ENCODE results near the gene PLPPR5. TPM values are rescaled to one million over a fixed set of nuclear protein-coding genes. Genes with fewer than 3 reads are reported as not detected.

PLPPR5 gene
- total and polyA plus RNA-seq, 2 of the 8 experiments (the other 6 are each of a cell fraction or from before 2014, with no cell fraction given): 1.9 to 5.6 TPM

GRCh38 chr1:98854137-98854536 is 150.5 kb downstream of the PLPPR5 start:
- no peak overlapping the region for H3K27ac ChIP-seq (ENCODE audit: low read depth, low read length)
- ChIA-PET POLR2A (ENCODE audit: partially characterized antibody) (no interaction called here), CTCF (ENCODE audit: partially characterized antibody) (no interaction called here)
- no peaks in the 10 kb centered on the region for H3K79me2 ChIP-seq (ENCODE audit: control insufficient read depth in 1 of 2, insufficient read depth in 2 of 2, low read length in 2 of 2)
- no peak overlapping the region for H2BK12ac ChIP-seq (ENCODE audit: low read depth, low read length)
- no peak overlapping the region for H2BK20ac ChIP-seq (ENCODE audit: low read length)
- H3K23ac ChIP-seq (ENCODE audit: insufficient read length): no peak overlapping the region
- H3K9ac ChIP-seq (replicated peaks in 1 of 4; ENCODE audit: extremely low read depth in 1 of 4, low read depth in 3 of 4, low read length in 3 of 4): no peak overlapping the region
- H4K5ac ChIP-seq (ENCODE audit: insufficient read length, low read depth, low read length): no peak overlapping the region
- no peak overlapping the region for H3K56ac ChIP-seq (replicated peaks; ENCODE audit: insufficient read length, low read depth, low read length)
- no peak overlapping the region for H3K18ac ChIP-seq (ENCODE audit: extremely low read depth, low read length)
- no peaks in the 10 kb centered on the region for H3K23me2 ChIP-seq (ENCODE audit: low read depth, low read length)
- no peak for FAIRE-seq
- no peak overlapping the region for H3K4me2 ChIP-seq (ENCODE audit: insufficient read depth in 1 of 2, low read depth in 2 of 2, low read length in 2 of 2)
- H2AFZ ChIP-seq (ENCODE audit: low read length): no peak overlapping the region; the same call in 1 of the 2 replicates
- H3K36me3 ChIP-seq (ENCODE audit: control insufficient read depth in 2 of 4, insufficient read depth in 4 of 4, low read length in 3 of 4): no peaks in the 10 kb centered on the region
- H3K9me3 ChIP-seq (ENCODE audit: insufficient read depth in 2 of 2, low read depth in 1 of 2, low read length in 1 of 2): no peaks in the 10 kb centered on the region
- no peaks in the 10 kb centered on the region for H4K20me1 ChIP-seq (replicated peaks in 1 of 2; ENCODE audit: control insufficient read depth in 1 of 2, insufficient read depth in 2 of 2, low read length in 2 of 2)
- no peak overlapping the region for H3K4ac ChIP-seq (replicated peaks; ENCODE audit: insufficient read length, low read depth, low read length)
- TF ChIP-seq, protein P1, sequence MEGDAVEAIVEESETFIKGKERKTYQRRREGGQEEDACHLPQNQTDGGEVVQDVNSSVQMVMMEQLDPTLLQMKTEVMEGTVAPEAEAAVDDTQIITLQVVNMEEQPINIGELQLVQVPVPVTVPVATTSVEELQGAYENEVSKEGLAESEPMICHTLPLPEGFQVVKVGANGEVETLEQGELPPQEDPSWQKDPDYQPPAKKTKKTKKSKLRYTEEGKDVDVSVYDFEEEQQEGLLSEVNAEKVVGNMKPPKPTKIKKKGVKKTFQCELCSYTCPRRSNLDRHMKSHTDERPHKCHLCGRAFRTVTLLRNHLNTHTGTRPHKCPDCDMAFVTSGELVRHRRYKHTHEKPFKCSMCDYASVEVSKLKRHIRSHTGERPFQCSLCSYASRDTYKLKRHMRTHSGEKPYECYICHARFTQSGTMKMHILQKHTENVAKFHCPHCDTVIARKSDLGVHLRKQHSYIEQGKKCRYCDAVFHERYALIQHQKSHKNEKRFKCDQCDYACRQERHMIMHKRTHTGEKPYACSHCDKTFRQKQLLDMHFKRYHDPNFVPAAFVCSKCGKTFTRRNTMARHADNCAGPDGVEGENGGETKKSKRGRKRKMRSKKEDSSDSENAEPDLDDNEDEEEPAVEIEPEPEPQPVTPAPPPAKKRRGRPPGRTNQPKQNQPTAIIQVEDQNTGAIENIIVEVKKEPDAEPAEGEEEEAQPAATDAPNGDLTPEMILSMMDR (IDR thresholded peaks at IDR 0.05; ENCODE audit: control extremely low read depth in 1 of 3, insufficient read depth in 1 of 3, low read depth in 1 of 3, low read length in 3 of 3): no peak
- H3K27me3 ChIP-seq (replicated peaks in 1 of 4; ENCODE audit: control insufficient read depth in 3 of 4, extremely low read depth in 1 of 4, insufficient read depth in 3 of 4, low read length in 3 of 4): no peaks in the 10 kb centered on the region
- DNase-seq (ENCODE audit: low read depth in 1 of 2, low spot score in 2 of 2): no peak
- WGBS, 2 experiments (ENCODE audit: extremely low coverage in 1 of 2, insufficient coverage in 1 of 2, insufficient read length in 1 of 2, insufficient replicate concordance in 2 of 2, low coverage in 1 of 2, low lambda C conversion rate in 2 of 2, missing lambda C conversion rate in 1 of 2): 91% methylated on average over 4 of the region's 4 CpGs; no CpG with 5 or more reads in 1 of the 2 experiments
- no peaks in the 10 kb centered on the region; a peak in 1 of 7 replicates for H3K4me1 ChIP-seq (replicated peaks in 1 of 4; ENCODE audit: control insufficient read depth in 3 of 4, insufficient read depth in 4 of 4, low read length in 3 of 4)
- H2BK120ac ChIP-seq (replicated peaks; ENCODE audit: low read depth, low read length): no peak overlapping the region
- no peak overlapping the region for H4K8ac ChIP-seq (ENCODE audit: extremely low read depth, insufficient read depth, low read length)
- no peaks in the 10 kb centered on the region for H3K79me1 ChIP-seq (ENCODE audit: low read depth, low read length)
- no peak overlapping the region for H2AK5ac ChIP-seq (ENCODE audit: low read depth, low read length)
- H3K14ac ChIP-seq (ENCODE audit: insufficient read length): no peak overlapping the region
- H2BK15ac ChIP-seq (ENCODE audit: low read length): no peak overlapping the region
- no peak overlapping the region for H4K91ac ChIP-seq (replicated peaks; ENCODE audit: insufficient read length, low read length)
- H2BK5ac ChIP-seq (ENCODE audit: low read depth, low read length): no peak overlapping the region
- no peak overlapping the region for H3K4me3 ChIP-seq (ENCODE audit: extremely low read depth in 1 of 4, insufficient read depth in 2 of 4, low read depth in 3 of 4, low read length in 4 of 4)
